DMS 273 treated with DMSO at 0.1 percent for 48 hours (cell line): ENCODE measurements around the gene IL1RL1.

ENCODE experiments used
- DNase-seq: peaks from one replicate; lab custom pipeline; 2025; lab: John Stamatoyannopoulos, UW

IL1RL1 gene

GRCh38 chr2:102337012-102337411, 25.6 kb downstream of the IL1RL1 start:
- DNase-seq = no peak

- no peak for DNase-seq
Observed at GRCh38 chr2:102337481-102338386, 26.4 kb downstream of the IL1RL1 start.

- DNase-seq = no peak
Observed at GRCh38 chr2:102340778-102341177, 29.4 kb downstream of the IL1RL1 start.

- DNase-seq = no peak
Observed at GRCh38 chr2:102342888-102343287, 31.5 kb downstream of the IL1RL1 start.

DNA sequence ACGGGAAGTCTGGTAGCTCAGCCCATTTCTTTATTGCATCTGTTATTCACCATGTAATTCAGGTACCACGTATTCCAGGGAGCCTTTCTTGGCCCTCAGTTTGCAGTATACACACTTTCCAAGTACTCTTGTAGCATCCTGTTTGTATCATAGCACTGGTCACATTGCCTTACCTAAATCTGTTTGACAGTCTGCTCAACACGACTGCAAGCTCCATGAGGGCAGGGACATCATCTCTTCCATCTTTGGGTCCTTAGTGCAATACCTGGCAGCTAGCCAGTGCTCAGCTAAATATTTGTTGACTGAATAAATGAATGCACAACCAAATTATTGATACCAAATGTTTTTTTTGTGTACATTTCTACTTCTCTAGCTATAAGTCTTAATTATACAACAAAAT, 33.0 kb downstream of the IL1RL1 start:
- no peak for DNase-seq

DNA sequence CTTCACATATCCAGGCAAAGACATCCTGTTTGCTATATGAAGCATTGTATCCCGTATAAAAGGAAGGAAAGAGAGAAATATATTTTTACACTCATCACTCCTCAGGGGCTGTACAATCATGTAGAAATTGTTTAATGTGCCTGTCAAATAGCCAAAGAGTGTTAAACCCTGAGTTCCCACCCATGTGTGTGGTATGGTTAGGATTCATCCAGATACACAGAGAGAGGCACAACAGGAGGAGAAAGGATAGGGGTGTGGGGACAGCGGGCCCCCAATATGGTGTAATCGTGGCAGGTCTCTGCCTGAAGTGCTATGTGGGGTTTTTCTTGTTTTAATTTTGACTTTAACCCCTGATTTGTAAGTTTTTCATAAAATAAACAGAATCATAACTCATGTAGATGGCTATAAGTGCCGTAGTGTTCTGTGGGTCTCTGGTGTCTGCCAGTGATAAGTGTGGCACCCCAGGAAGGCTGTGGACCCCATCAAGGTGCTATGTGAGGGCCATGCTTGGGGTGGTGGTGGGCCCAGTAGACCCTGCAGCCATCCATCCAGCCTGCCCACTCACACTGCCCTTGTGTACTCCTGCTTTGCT, 34.1 kb downstream of the IL1RL1 start:
- DNase-seq = no peak

DNA sequence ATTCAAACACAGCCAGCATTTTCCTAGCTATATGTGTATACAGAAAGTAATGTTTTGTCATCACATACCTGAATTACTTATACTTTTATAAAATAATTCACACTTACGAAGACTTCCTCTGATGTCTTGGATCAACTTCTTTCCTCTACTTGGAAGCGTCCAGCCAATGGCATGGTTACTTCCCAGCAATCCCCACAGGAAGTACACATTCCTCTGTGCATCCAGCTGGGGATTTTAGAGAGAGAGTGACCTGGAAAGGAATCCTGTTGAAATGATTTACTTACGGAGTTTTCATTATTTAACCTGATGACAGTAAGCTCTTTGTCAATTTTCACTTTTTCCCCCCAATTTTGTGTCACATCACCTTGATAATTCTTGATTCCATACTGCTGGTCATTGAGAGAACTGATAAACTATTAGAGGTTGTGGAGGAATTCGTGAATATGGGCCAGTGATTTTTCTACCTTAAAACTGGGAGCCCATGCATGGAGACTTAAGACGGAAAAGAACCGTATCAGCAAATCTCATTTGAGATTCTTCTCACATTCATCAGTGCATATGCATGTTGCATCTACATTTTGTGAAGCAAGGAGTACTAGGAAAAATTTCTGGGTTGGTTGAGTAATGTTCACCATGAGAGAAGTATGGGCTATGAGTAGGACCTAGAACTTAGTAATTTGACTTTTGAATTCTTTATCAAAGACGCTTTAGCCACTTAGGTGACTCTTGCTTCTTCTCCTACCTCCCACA, 35.2 kb downstream of the IL1RL1 start:
- DNase-seq = no peak

DNA sequence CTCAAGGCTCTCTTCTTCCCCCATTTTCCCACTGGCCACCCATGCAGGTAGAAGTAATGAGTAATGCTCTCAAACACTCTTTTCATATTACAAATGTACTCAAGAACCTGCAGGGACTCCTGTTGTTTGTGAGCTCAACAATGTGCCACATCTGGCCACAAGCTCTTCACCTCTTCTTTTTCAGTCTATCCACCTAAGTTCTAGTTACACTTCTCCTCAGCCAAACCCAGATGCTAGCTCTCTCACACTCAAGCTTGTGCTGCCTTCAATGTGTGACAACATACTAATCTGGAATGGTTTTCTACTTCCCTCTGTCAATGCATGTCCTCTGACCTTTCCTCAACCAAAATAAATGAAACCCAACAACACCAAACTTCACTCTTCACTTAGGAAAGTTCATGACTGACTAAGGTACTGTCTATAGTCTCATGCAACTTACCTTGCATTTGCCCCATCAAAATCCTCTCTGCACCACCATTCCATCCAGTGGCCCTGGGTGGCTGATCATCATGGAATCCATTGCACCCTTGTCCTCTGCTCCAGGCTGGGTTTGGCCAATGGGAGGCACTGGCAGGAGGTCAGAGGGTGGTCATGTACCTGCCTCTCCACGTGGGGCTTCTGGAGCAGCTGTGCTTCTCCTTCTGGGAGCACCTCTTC, 38.9 kb downstream of the IL1RL1 start:
- DNase-seq = no peak

DNA sequence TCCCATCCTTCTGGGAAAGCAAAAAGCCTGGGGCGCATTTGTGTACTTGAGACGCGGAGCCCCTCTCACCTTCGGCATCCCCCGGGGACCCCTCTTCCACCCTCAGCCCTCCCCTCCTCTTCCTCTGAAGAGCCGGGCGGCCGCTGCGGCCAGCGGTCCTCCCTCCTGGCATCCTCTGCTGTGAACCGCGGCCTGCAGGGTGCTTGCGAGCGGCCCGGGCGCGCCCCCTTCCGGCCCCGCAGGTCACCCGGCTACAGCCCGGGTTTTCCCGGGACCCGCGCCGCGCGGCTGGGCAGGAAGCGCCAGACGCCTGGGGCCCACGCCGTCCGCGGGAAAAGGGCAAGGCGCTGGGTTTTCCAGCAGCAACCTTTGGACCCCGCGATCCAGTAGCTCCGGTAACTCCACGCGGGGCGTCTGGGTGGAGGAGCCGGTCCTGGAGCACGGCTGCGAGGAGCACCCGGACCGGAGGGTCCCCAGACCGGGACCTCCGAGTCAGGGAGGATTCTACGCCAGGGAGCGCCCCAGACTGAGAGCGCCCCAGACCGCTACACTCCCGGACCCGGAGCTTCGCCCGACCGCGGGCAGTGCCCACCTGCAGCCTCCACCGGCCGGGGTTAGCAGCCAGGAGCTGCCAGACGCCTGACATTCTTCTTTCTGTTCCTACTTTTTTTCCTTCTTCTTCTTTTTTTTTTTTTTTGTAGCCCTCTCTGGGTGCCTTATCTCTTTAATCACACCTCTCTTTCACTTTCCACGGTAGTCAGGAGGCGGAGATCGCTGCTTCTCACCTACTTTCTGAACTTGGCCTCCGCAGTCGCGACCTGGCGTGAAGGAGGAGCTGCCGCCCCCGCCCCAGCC, 44.4 kb downstream of the IL1RL1 start, which contains the start of gene IL18R1:
IL18R1 (plus strand) TSS at position 271 of the 855 bp plus-strand sequence. CDS start 6,865 bp downstream, outside the sequence.
- no peak for DNase-seq

DNA sequence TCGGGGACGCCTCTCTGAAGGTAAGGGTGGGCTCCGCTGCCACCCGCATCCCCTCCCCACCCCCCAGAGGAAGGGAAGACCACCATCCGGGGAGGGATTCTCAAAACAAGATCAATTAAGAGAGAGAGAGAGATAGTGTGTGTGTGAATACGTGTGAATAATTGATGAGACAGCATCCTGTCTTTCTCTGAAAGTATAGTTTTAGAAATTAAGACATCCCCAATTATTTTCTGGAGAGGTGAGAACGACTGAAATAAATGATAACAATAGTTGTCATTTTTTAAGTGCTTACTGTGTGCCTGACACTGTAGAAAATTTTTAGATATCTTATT, 45.0 kb downstream of the IL1RL1 start:
- DNase-seq = no peak

- DNase-seq = no peak
Observed at GRCh38 chr2:102356741-102357140, 45.4 kb downstream of the IL1RL1 start.

GRCh38 chr2:102357937-102358336, 46.6 kb downstream of the IL1RL1 start:
- no peak for DNase-seq

GRCh38 chr2:102358496-102358895, 47.1 kb downstream of the IL1RL1 start:
- no peak for DNase-seq

DNA sequence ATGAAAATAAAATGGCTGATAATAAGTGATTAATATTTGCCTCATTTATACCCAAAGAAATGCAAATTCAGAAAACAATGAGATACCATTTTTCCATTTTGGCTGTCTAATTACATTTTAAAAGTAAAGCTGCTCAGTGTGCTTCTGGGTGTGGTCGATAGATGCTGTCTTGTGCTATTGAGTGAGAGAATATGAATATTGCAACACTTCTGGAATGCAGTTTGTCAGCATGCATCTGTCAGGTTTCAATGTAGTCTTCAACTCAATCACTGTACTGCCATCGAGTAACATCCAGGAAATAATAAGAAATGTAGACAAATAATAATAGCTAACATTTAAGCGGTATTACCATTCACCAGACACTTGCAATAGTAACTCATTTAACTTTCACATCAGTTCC, 48.2 kb downstream of the IL1RL1 start:
- no peak for DNase-seq

DNA sequence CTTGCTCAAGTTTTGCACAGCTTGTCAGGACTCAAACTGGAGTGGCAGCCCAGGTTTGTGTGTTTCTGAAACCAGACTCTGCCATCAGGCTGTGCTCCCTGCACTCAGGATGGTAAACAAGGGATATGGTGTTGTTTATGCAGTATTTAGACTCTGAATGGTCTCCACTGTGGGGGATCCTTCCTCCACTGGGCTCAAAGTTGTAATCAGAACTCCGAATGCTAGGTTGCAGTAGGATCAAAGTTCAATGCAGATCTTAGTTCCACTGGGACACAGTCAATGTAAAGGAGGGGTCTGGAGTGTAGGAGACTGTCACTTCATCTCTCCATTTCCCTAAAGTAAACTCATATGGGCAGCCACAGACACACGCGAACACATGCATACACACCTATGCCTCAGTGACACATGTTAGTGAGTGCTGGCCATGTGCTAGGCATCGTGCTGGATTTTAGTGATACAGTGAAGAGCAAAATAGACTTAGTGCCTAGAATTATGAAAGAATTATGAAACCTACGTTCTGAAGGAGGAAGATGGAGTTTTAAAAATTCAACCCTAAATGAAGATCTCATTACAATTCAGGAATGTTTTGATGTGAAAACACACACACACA, 50.4 kb downstream of the IL1RL1 start:
- DNase-seq = no peak

GRCh38 chr2:102365763-102366162, 54.4 kb downstream of the IL1RL1 start:
- no peak for DNase-seq

DNA sequence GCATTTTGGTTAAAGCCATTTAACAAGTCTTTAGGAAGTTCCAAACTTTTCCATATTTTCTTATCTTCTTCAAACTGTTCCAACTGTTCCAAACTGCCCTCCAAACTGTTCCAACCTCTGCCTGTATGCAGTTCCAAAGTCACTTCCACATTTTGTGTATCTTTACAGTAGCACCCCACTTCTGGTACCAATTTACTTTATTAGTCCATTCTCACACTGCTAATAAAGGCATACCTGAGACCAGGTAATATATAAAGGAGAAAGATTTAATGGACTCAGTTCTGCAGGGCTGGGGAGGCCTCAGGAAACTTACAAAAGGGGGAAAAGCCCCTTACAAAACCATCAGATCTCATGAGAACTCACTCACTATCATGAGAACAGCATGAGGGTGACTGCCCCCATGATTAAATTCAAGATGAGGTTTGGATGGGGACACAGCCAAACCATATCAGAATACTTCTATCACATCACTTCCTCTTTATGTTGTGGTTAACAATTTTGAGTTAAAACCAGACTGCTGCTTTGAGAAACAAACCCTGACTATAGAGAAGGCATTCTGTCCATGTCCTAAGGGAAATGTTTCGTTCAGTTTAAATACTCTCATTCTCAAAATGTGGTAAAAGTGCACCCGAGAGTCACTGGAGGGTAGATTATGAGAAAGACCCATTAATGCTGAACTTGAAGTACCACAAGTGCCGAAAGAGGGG, 55.2 kb downstream of the IL1RL1 start:
- no peak for DNase-seq

GRCh38 chr2:102367331-102367971, 56.1 kb downstream of the IL1RL1 start:
- no peak for DNase-seq

DNA sequence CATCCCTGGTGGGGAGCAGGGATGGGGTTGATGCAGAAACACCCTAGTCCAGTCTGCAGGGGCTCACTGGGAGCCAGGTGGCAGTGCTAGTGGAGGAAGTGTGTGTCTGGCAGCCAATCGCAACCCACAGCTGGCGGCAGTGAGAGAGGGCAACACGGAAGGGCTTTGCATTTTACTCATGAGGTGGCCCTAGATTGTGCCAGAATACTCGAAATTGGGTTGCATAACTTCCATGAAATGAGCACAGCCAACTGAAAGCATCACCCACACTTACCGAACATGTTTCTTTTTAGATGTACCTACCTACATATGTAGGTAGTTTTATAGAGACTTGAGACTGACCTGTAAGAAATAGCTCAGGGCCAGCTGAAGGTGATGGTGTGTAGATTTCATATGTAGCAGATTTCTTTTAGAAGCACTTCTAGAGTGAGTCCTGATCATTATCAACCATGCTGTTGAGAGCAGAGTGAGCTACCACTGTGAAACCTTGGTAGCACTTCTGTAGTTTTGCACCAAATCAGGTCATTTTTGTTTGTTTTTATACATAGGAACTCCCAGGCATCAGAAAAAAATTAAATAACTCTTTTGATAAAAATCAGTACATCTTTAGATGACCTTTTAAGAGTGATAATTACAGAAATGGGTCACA, 57.2 kb downstream of the IL1RL1 start:
- no peak for DNase-seq
